Measurements from ENCODE around the gene ABHD17A. TPM values are rescaled to one million over a fixed set of nuclear protein-coding genes. Genes with fewer than 3 reads are reported as not detected.

ABHD17A gene
- total RNA-seq, 1 experiment from 2014 or later, result 68.2 TPM

- no peak for TF ChIP-seq REST (IDR thresholded peaks at IDR 0.05; ENCODE audit: low read depth)
- TF ChIP-seq ZBTB33 (IDR thresholded peaks at IDR 0.05; ENCODE audit: extremely low read depth, insufficient replicate concordance, low read length), result no peak
Observed at GRCh38 chr19:1857648-1858326, 27.5 kb downstream of the ABHD17A start (continued).

DNA sequence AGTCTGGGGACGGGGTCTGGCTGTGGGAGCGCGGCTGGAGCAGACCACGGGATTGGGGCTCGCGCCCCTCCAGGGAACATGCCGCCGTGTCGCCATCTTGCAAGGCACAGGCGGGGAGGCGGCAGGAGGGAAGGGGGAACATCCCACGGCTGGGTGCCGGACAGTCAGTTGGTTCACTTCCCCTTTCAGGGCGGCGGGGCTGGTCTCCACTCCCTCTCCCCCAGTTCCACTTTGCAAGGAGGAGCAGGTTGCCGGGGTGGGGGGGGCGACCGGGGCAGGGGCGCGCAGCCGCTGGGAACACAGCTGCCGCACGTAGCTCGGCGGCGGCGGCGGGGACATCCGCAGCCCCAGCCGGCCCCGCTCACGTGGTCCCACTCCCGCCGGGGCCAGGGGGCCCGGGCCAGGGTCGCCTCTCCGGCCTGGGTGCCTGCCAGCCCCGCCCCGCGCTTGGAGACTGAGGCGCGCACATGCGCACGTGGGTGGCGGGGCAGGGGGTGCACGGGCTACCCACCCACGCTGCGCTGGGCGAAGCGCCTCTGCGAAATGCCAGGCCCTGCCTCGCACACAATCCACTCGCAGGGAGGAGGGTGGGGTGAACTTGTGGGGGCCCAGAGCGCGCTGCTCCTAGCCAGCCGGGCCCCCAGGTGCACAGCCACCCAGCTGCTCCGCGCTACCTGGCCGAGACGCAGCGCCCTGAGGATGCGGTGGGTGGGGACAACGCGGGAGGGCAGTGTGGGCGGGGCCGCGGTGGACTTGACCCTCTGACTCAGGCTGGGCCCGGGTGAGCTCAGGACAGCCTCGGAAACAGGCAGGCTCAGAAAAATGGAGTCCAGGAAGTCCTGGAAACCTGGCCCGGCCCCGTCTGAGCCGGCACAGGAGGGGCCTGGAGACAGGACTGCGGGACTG, 28.3 kb downstream of the ABHD17A start:
- peak overlapping the region; percentile 91 for H3K4me2 ChIP-seq (ENCODE audit: low read length)
- H2AFZ ChIP-seq (ENCODE audit: low read depth, low read length, poor library complexity, severe bottlenecking), result no peak overlapping the region
- ATAC-seq (peak; percentile 43), DNase-seq (ENCODE audit: low read depth, low spot score) (no peak)
- peaks cover 7% of the 10 kb centered on the region; the same call in 1 of the 2 replicates for H4K20me1 ChIP-seq (ENCODE audit: insufficient read depth)
- intact Hi-C loops (cut with micrococcal nuclease), result no loop called here
- CTCF ChIA-PET, result interaction anchor here (0.8 to 1.4 kb wide), 2 partner anchors 8 to 19 kb away, joined by 3 to 4 read pairs; no protein-coding TSS in a partner anchor
- H3K4me1 ChIP-seq (ENCODE audit: control insufficient read depth in 1 of 2, insufficient read depth in 2 of 2, low read length in 2 of 2), result peaks cover 86 to 99% of the 10 kb centered on the region in 2 experiments
- peaks cover 100% of the 10 kb centered on the region for H3K79me2 ChIP-seq (ENCODE audit: insufficient read depth, low read length)
- TF ChIP-seq YY1 (IDR thresholded peaks at IDR 0.05; ENCODE audit: extremely low read depth, insufficient replicate concordance, low read depth, low read length) (peak; percentile 28), ELF1 (IDR thresholded peaks at IDR 0.05; ENCODE audit: borderline replicate concordance, low read depth) (no peak)
- no peaks in the 10 kb centered on the region for H3K9me3 ChIP-seq (ENCODE audit: control insufficient read depth in 1 of 2, insufficient read depth in 1 of 2, low read depth in 1 of 2, low read length in 2 of 2)
- no peaks in the 10 kb centered on the region for H3K27me3 ChIP-seq (ENCODE audit: insufficient read depth, low read length)
- BruUV-seq (replicated peaks), result no TSS peak
- peak overlapping the region; percentile 52 for H3K9ac ChIP-seq (ENCODE audit: low read length)
- no peaks in the 10 kb centered on the region for H3K9me2 ChIP-seq (ENCODE audit: insufficient read depth)
- peaks cover 0 to 10% of the 10 kb centered on the region in 2 experiments; a peak in 1 of 4 replicates for H3K36me3 ChIP-seq (ENCODE audit: control insufficient read depth in 1 of 2, insufficient read depth in 2 of 2, low read length in 2 of 2)
- peak overlapping the region; percentile 2 to 37; a peak in 2 of 4 replicates for H3K4me3 ChIP-seq (replicated peaks in 1 of 2; ENCODE audit: low read depth in 1 of 2, low read length in 2 of 2)
- H3K27ac ChIP-seq (ENCODE audit: low read depth, low read length), result peak overlapping the region; percentile 88
- POLR2A ChIA-PET, result interaction anchor here (0.6 to 1.4 kb wide), 2 partner anchors 8 to 17 kb away, joined by 3 read pairs; partner anchors contain the start of gene REXO1
- RAD21 ChIA-PET (ENCODE audit: low non-redundant PET in 1 of 2, low total read pairs in 2 of 2, uncharacterized antibody in 2 of 2, unreplicated experiment in 2 of 2), result no interaction called here
